T-cell (primary cell): ENCODE measurements around the gene STING1. TPM values are rescaled to one million over a fixed set of nuclear protein-coding genes. Genes with fewer than 3 reads are reported as not detected.
"Not testable (repeated sequence)": the region's sequence is repeated elsewhere in the genome, so short reads cannot be mapped to it uniquely, and the experiment has no call there.

Source experiments
- ATAC-seq, 4 experiments: fragments of 200-7000 bp in 3 of 4; fragments of 150-1000 bp in 1 of 4; cut with Tn5 transposase; replicated peaks in 1 of 4; 1 replicate in 3 of 4; 2 replicates in 1 of 4; pipeline ENCODE4 v1.10.0; 2021; ENCODE audit warnings: moderate library complexity in 3 of 4, mild to moderate bottlenecking in 2 of 4, moderate number of reproducible peaks in 1 of 4
- CTCF ChIA-PET, 2 donors: fragments of 300-600 bp; sonication (Branson Sonifier 250); formaldehyde crosslinking; loops; one replicate each; lab custom pipeline; 2022; ENCODE audit warnings: antibody characterized with exemption in 2 of 2; lab: Charles Lee
- POLR2A ChIA-PET, 2 donors: fragments of 300-600 bp; sonication (Branson Sonifier 250); formaldehyde crosslinking; loops; one replicate each; lab custom pipeline; 2022; ENCODE audit warnings: antibody characterized with exemption in 2 of 2; lab: Charles Lee
- DNase-seq, 35 experiments: peaks; one replicate each; pipeline versions ENCODE4 v3.0.0 to v3.0.0-alpha.2; 2013 to 2023
- H3K27ac ChIP-seq: one replicate; pipeline ENCODE4 v1.5.1; 2013; ENCODE audit warnings: low read length
- H3K27me3 ChIP-seq, 2 experiments: replicated peaks in 1 of 2; 1 replicate in 1 of 2; 2 replicates in 1 of 2; pipeline versions ENCODE4 v1.6.1 to v1.7.0; 2013; ENCODE audit warnings: low read length in 1 of 2, mixed read lengths in 1 of 2; ENCODE audit not compliant: control insufficient read depth in 2 of 2, insufficient read depth in 2 of 2; ENCODE audit errors: extremely low read depth in 1 of 2
- H3K36me3 ChIP-seq, 2 donors: 1 replicate in 1 of 2; 2 replicates in 1 of 2; pipeline versions ENCODE4 v1.6.1 to v1.7.0; 2013; ENCODE audit warnings: low read length in 1 of 2; ENCODE audit not compliant: control insufficient read depth in 2 of 2, insufficient read depth in 1 of 2; ENCODE audit errors: extremely low read depth in 1 of 2
- H3K4me1 ChIP-seq, 2 experiments: 1 replicate in 1 of 2; 2 replicates in 1 of 2; pipeline versions ENCODE4 v1.6.1 to v1.7.0; 2013; ENCODE audit warnings: low read length in 2 of 2, mixed read lengths in 1 of 2; ENCODE audit not compliant: insufficient read depth in 2 of 2, control insufficient read depth in 1 of 2; ENCODE audit errors: extremely low read depth in 1 of 2
- H3K4me3 ChIP-seq, 2 donors: 1 replicate in 1 of 2; 2 replicates in 1 of 2; pipeline versions ENCODE4 v1.5.1 to v1.7.0; 2013; ENCODE audit warnings: mild to moderate bottlenecking in 2 of 2, low read length in 1 of 2, moderate library complexity in 1 of 2; ENCODE audit not compliant: control insufficient read depth in 1 of 2; ENCODE audit errors: extremely low read depth in 1 of 2
- H3K9me3 ChIP-seq: 2 replicates; pipeline ENCODE4 v1.7.0; 2013
- H3K27ac Mint-ChIP-seq, 2 donors: one replicate each; pipeline ENCODE4 v1.8.0; 2020 to 2021; ENCODE audit warnings: mild to moderate bottlenecking in 2 of 2, mixed read lengths in 2 of 2
- H3K27me3 Mint-ChIP-seq, 2 donors: one replicate each; pipeline ENCODE4 v1.8.0; 2021 to 2022; ENCODE audit warnings: mixed read lengths in 2 of 2
- H3K36me3 Mint-ChIP-seq: one replicate; pipeline ENCODE4 v1.8.0; 2021; ENCODE audit warnings: mixed read lengths
- H3K4me1 Mint-ChIP-seq, 3 donors: one replicate each; pipeline ENCODE4 v1.8.0; 2020 to 2022; ENCODE audit warnings: mixed read lengths in 3 of 3, mild to moderate bottlenecking in 1 of 3
- H3K4me3 Mint-ChIP-seq, 3 donors: one replicate each; pipeline ENCODE4 v1.8.0; 2020 to 2022; ENCODE audit warnings: mild to moderate bottlenecking in 3 of 3, mixed read lengths in 3 of 3, moderate library complexity in 3 of 3
- H3K9me3 Mint-ChIP-seq, 3 donors: one replicate each; pipeline ENCODE4 v1.8.0; 2020 to 2022; ENCODE audit warnings: mixed read lengths in 3 of 3
- WGBS: methylation state at CpG from one replicate; pipeline ENCODE4 v1.1.5; 2013; ENCODE audit warnings: missing lambda C conversion rate; ENCODE audit not compliant: insufficient coverage; 5-methylcytosine and 5-hydroxymethylcytosine counted together
- total RNA-seq, 35 experiments: library from RNA in 6 of 35; stranded (reverse) in 6 of 35; fragments of 120-200 nt in 1 of 35; gene quantifications; one replicate each; pipeline versions ENCODE4 v1.2.1 to v1.2.4 and lab custom pipeline; 2013 to 2026

The STING1 gene
- total RNA-seq (100 to 1,000 TPM; 102 to 181 (median 138) TPM), total RNA-seq (lab: John Stamatoyannopoulos, UW) (19.6 to 192 (median 105) reads per million in 29 experiments)
- total RNA-seq (2013) = 87.4 TPM

GRCh38 chr5:139482050-139482889 is at the start of gene STING1:
Gene STING1, minus strand, starts transcription at chr5:139482758. Its CDS starts 1,054 bp downstream, at chr5:139481704.
- H3K9me3 ChIP-seq = no peaks in the 10 kb centered on the region
- peak within 1 kb of the TSS; percentile 78 to 83 for H3K4me3 ChIP-seq
- Mint-ChIP-seq H3K4me3 (peak within 1 kb of the TSS; percentile 86 to 89 (median 87)), H3K27ac (peak within 1 kb of the TSS; percentile 97 to 98), H3K9me3 (no peaks in the 10 kb centered on the region), H3K27me3 (no peaks in the 10 kb centered on the region), H3K36me3 (peaks cover 14% of the 10 kb centered on the region), H3K4me1 (peaks cover 34 to 44% (median 41%) of the 10 kb centered on the region in 3 donors)
- POLR2A ChIA-PET = interaction anchor here (0.5 to 2.4 kb wide), 9 partner anchors 15 to 190 kb away, joined by 3 to 9 read pairs (median 4); partner anchors contain the start of gene DNAJC18 (in 1 of the 2)
- DNase-seq (peak; percentile 32 to 82 (median 59)), ATAC-seq (peak; percentile 72 to 89 (median 76))
- CTCF ChIA-PET = interaction anchor here (1.1 to 1.9 kb wide), 8 partner anchors 30 to 62 kb away, joined by 3 to 13 read pairs (median 5); partner anchors contain the start of gene DNAJC18 (in 1 of the 2)
- peaks cover 6 to 62% of the 10 kb centered on the region in 2 experiments for H3K4me1 ChIP-seq
- peaks cover 7 to 36% of the 10 kb centered on the region in 2 donors for H3K36me3 ChIP-seq
- H3K27me3 ChIP-seq = no peaks in the 10 kb centered on the region
- H3K27ac ChIP-seq = peak within 1 kb of the TSS; percentile 90
- 1% methylated on average over 10 of the region's 19 CpGs for WGBS

GRCh38 chr5:139531772-139532169 is 49.2 kb upstream of the STING1 start:
- Histone ChIP-seq H3K27ac (no peak overlapping the region), H3K27me3 (peaks cover 0 to 7% of the 10 kb centered on the region in 2 experiments), H3K4me1 (no peaks in the 10 kb centered on the region), H3K9me3 (peaks cover 2% of the 10 kb centered on the region), H3K4me3 (no peak overlapping the region), H3K36me3 (no peaks in the 10 kb centered on the region)
- ATAC-seq (no peak), DNase-seq (no peak)
- ChIA-PET CTCF (interaction anchor here in 1 of 2 donors (0.6 to 0.7 kb wide), 2 partner anchors 376 to 1330 kb away, joined by 3 to 7 read pairs; no protein-coding TSS in a partner anchor), POLR2A (interaction anchor here in 1 of 2 donors (0.6 to 0.7 kb wide), 2 partner anchors 20 to 107 kb away, joined by 3 to 6 read pairs; no protein-coding TSS in a partner anchor)
- no CpG with 5 or more reads among the region's 3 CpGs for WGBS
- Mint-ChIP-seq H3K4me3 (no peak overlapping the region), H3K36me3 (no peaks in the 10 kb centered on the region), H3K27ac (no peak overlapping the region), H3K27me3 (no peaks in the 10 kb centered on the region), H3K9me3 (no peaks in the 10 kb centered on the region), H3K4me1 (no peaks in the 10 kb centered on the region)

DNA sequence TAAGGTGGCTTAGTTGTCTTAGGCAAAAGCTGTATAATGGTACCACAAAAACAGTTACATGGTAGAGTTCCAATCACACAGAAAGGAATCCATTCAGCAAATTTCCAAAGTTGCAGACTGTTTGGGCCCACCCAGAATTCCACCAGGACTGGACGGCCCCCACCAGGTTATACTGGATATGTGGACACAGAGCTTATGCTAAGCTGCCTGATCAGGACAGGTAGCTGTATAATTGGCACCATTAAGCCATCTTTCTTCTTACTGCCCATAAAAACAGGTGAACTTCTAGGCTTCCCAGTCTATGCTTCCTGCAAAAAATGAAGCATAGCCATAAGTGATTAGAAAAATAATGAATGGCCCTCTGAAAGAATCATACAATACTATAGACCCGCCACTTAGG is 47.5 kb upstream of the STING1 start:
- H3K27ac ChIP-seq, H3K4me1 Mint-ChIP-seq, H3K36me3 Mint-ChIP-seq, H3K4me3 Mint-ChIP-seq, ATAC-seq, DNase-seq, CTCF ChIA-PET, H3K9me3 Mint-ChIP-seq, H3K4me1 ChIP-seq, POLR2A ChIA-PET, H3K9me3 ChIP-seq, H3K27ac Mint-ChIP-seq, H3K36me3 ChIP-seq, H3K27me3 Mint-ChIP-seq, H3K27me3 ChIP-seq, H3K4me3 ChIP-seq: not testable (repeated sequence)
- WGBS = 60% methylated on average over 1 of the region's 2 CpGs

DNA sequence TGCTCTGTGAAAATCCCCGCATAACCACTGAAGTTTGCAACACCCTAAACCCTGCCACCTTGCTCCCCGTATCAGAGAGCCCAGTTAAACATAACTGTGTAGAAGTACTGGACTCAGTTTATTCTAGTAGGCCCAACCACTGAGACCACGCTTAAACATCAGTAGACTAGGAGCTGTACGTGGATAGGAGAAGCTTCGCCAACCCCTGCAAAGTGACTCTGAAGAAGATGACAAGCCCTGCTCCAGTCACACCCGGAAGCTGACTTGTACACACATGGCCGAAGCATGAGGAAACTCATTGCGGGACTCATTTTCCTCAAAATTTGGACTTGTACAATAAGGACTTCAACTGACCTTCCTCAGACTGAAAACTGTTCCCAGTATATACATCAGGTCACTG is 46.1 kb upstream of the STING1 start:
- H3K27ac ChIP-seq, H3K27ac Mint-ChIP-seq, H3K4me3 Mint-ChIP-seq, H3K4me1 ChIP-seq, CTCF ChIA-PET, H3K4me1 Mint-ChIP-seq, POLR2A ChIA-PET, DNase-seq, H3K4me3 ChIP-seq, H3K27me3 Mint-ChIP-seq, ATAC-seq, H3K9me3 ChIP-seq, H3K36me3 Mint-ChIP-seq, H3K9me3 Mint-ChIP-seq, H3K27me3 ChIP-seq, H3K36me3 ChIP-seq: not testable (repeated sequence)
- WGBS = 95% methylated on average over 5 of the region's 8 CpGs

- H3K36me3 Mint-ChIP-seq, H3K4me3 Mint-ChIP-seq, H3K4me1 ChIP-seq, POLR2A ChIA-PET, H3K9me3 ChIP-seq, DNase-seq, H3K4me3 ChIP-seq, CTCF ChIA-PET, H3K36me3 ChIP-seq, H3K27ac Mint-ChIP-seq, H3K9me3 Mint-ChIP-seq, H3K4me1 Mint-ChIP-seq, ATAC-seq, H3K27ac ChIP-seq, H3K27me3 ChIP-seq, H3K27me3 Mint-ChIP-seq: not testable (repeated sequence)
- 55% methylated on average over 2 of the region's 7 CpGs for WGBS
Measured at GRCh38 chr5:139527896-139528467, 45.4 kb upstream of the STING1 start.

DNA sequence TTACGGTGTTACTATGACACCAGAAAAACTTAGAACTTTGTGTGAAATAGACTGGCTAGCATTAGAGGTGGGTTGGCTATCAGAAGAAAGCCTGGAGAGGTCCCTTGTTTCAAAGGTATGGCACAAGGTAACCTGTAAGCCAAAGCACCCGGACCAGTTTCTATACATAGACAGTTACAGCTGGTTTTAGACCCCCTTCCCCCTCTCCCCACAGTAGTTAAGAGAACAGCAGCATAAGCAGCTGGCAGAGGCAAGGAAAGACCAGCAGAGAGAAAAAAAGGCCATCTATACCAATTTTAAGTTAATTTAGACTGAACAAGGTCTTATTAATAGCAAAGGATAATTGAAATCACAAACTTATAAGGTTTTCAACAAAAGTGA is 44.5 kb upstream of the STING1 start:
- H3K27ac Mint-ChIP-seq, H3K36me3 Mint-ChIP-seq, H3K27me3 Mint-ChIP-seq, DNase-seq, H3K36me3 ChIP-seq, H3K27ac ChIP-seq, H3K4me1 Mint-ChIP-seq, CTCF ChIA-PET, H3K27me3 ChIP-seq, H3K9me3 ChIP-seq, H3K4me1 ChIP-seq, POLR2A ChIA-PET, H3K9me3 Mint-ChIP-seq, H3K4me3 ChIP-seq, H3K4me3 Mint-ChIP-seq, ATAC-seq: not testable (repeated sequence)
- WGBS = no CpG with 5 or more reads among the region's 2 CpGs
